HG03095 (cell line): ENCODE data around the gene ANKRD28.
"Not testable (repeated sequence)": the region's sequence is repeated elsewhere in the genome, so short reads cannot be mapped to it uniquely, and the experiment has no call there.

ENCODE experiments used
- ATAC-seq: cut with Tn5 transposase; IDR thresholded peaks from one replicate; pipeline ENCODE4 v1.9.1; 2021; ENCODE audit warnings: moderate library complexity; ENCODE audit not compliant: unreplicated experiment

The ANKRD28 gene

GRCh38 chr3:15638891-15639262 lies 158.9 kb downstream of the ANKRD28 start:
- ATAC-seq = no peak

DNA sequence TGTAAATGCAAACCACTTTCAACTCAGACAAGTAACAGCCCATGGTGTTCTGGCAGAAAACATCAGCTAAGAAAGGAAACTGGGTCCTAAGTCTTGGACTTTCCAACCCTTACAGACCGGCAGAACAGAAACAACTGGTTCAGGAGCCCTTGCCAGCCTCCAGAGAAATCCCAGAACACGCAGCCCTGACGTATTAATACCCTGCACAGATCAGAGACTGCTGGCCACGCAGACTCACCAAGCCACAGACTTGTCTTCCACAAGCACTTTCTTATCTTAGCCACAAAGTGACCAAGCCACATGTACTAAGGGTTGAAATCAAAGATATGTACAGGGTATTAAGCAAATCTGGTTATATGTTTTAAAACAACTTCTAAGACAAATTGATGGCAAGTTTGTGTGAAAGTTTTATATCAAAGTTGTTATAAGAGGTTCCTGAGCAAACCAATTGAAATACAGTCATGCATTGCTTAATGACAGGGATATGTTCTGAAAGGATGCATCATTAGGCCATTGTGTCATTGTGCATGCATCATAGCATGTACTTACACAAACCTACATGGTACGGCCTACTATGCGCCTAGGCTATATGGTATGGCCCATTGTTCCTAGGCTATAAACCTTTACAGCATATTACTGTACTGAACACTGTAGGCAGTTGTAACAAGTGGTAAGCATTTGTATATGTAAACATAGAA lies 159.4 kb downstream of the ANKRD28 start:
- no peak for ATAC-seq

- ATAC-seq = no peak
Measured at GRCh38 chr3:15637131-15637951, 160.4 kb downstream of the ANKRD28 start.

GRCh38 chr3:15636028-15636709 lies 161.6 kb downstream of the ANKRD28 start:
- peak; percentile 49 for ATAC-seq

GRCh38 chr3:15635121-15635661 lies 162.6 kb downstream of the ANKRD28 start:
- no peak for ATAC-seq

DNA sequence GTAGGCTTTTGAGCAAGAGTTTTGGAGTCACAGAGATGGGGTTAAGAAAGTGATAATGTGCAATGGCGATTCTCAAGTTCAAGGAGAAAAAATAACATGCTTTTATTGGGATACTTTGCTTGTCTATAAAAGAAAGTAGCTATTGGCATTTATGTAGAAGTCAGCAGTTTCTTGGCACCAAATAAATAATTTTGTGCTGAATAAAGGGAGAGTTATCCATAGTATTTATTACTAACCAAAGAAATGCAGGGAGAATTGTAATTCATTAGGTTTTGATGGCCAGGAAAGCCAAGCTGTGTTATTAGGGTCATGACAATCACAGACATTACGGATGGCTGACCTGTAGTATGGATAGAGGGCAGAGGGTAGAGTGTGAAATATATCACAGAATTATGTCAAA lies 163.1 kb downstream of the ANKRD28 start:
- ATAC-seq = no peak

DNA sequence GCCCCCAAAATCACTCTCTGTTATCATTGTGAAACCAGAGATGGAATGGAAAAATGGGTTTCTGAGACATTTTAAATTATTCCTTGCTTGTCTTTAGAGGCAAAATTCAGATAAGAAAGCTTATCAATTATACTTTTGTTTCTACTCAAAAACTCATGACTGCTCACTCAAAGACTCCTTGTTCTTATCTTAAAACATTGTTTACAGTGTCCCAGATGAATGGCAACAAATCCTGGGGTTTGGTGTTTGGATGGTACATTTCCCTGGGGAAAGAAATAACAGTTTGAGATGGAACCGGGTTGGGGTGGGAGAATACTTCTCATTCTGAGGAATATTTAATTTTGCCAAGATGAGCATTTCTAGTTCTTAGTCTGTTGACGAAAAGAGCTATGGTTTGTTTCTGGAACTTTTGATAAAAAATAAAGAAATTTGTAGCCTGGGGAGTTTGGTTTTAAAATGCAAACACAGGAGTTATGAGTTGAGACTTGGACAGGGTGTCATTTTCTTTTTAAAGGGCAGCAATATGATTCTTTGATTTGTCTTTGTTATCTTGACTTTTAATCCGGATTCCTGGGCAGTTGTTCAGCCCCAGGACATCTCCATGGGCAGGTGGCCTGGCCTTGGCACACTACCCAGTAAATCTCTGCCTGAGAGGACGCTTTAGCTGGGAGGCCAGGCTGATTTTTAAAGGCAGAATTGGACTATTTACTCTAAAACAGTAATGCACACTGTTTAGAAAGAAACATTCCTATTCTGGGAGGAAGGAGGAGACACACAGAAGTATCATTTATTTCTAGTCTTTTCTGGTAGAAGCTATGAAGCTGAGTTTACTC lies 163.8 kb downstream of the ANKRD28 start:
- ATAC-seq = no peak

DNA sequence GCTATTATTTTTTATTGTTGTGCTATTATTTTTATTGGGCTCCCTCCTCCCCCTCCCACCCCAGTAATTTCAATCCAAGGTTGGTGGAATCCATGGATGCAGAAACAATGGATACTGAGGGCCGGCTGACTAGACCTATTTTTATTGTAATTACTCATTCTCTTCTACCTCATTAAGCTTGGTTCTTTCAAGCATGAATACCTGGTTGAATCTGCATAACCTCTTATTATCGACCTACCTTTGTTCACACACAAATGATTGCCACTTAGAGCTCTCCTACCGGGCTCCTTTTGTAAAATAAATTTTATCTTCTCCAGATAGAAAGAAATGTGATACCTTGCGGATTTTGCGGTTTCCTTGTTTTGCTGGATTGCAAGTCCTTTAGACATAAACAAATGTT lies 164.6 kb downstream of the ANKRD28 start:
- ATAC-seq = no peak

- ATAC-seq = no peak
Measured at GRCh38 chr3:15632212-15632580, 165.6 kb downstream of the ANKRD28 start.

- ATAC-seq = no peak
Measured at GRCh38 chr3:15631426-15632211, 166.2 kb downstream of the ANKRD28 start.

DNA sequence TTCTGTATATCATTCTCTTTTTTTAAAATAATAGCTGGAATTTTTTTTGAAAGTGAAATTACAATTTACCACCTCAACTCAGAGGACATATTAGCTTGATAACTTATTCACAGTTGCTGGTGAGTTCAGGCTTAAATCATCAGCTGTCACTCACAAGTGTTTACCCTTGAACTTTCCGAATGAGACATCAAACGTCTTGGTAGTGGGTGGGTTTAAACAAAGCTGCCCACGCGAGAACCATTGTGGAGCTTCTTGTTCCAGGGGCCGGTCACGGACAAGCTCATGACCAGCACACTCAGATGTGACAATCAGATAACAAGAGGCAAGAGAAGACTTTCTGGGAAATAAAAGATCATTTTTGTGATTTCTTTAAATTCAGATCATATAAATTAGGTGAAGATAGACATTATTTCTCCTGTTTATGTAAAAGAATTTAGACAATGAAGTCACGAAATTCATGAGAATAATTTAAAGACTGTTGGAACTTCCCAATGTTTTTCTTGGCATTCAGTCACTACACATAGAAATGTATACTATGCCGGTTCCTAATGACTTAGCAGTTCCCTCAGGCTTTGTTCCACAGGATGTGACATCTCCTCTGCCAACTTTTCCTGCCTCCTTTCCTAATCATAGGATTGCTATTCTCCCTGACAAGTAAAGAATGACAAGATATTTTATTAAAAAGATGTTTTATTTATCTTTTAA lies 167.0 kb downstream of the ANKRD28 start:
- ATAC-seq = no peak

DNA sequence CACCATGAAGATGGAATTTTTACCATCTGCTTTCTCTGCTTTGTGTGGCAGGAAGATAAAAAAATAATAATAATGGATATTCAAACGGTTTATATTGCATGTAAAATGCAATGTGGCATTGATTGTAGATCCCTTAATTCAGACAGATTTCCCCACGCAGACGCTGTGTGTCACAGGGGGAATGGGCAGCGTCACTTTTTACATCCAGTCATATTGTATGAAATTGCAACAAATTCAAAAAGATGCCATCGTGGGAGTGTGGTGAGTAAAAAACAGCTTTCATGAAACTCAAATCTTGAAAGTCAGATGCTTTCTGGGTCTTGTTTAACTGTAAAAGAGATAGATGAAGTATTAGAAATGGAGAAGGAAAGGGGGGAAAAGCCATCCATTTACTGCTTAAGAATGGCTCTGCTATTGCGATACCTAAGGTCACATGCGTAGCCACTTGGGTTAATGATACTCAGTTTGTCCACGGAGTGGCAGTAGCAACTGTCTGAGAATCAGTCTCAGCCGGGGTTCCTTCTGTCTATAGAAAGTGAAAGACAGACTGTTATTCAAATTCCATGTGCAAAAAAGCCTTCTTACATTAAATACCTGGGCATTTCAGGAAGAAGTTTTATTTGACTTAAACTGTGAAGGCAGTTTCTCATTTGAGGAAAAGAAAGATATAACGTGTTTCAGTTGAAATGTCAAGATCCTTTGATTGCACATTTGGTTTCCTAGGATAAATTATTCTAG lies 167.8 kb downstream of the ANKRD28 start:
- peak; percentile 92 for ATAC-seq

GRCh38 chr3:15628967-15629366 lies 168.8 kb downstream of the ANKRD28 start:
- no peak for ATAC-seq

DNA sequence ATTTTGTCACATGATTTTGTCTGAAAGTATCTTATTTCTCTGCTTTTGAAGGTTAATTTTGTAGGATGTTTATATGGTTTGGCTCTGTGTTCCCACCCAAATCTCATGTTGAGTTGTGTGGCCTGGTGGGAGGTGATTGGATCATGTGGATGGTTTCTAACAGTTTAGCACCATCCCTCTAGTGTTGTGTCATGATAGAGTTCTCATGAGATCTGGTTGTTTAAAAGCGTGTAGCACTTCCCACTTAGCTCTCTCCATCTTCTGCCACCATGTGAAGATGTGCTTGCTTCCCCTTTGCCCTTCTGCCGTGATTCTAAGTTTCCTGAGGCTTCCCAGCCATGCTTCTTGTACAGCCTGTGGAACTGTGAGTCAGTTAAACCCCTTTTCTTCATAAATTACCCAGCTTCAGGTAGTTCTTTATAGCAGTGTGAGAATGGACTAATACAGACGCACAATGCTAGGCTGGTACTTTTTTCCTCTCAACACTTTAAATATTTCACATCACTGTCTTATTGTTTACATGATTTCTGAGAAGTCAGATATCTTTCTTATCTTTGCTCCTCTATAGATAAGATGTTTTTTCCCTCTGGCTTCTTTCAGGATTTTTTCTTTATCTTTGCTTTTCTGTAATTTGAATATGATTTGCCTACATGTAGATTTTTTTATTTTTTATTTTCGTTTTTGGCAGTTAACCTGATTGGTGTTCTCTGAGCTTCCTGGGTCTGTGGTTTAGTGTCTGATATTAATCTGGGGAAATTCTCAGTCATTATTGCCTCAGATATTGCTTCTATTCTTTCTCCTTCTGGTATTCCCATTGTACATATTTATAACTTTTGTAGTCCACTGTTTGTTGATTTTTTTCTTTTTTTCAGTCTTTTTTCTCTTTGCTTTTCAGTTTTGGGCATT lies 174.0 kb downstream of the ANKRD28 start:
- ATAC-seq = no peak

DNA sequence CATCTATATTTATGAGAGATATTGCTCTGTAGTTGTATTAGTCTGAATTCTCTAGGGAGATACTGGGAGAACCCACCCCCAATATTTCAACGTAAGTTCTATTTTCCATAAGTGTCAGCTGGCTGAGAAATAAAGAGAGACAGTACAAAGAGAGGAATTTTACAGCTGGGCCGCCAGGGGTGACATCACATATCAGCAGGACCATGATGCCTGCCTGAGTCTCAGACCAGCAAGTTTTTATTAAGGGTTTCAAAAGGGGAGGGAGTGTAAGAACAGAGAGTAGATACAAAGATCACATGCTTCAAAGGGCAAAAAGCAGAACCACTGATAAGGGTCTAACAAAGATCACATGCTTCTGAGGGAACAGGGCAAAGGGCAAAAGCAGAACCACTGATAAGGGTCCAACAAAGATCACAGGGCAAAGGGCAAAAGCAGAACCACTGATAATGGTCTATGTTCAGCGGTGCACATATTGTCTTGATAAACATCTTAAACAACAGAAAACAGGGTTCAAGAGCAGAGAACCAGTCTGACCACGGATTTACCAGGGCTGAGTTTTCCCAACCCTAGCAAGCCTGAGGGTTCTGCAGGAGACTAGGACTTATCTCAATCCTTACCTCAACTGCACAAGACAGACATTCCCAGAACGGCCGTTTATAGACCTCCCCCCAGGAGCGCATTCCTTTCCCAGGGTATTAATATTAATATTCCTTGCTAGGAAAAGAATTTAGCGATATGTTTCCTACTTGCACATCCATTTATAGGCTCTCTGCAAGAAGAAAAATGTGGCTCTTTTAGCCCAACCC lies 177.9 kb downstream of the ANKRD28 start:
- ATAC-seq = not testable (repeated sequence)
